H9 (cell line): Measurements from ENCODE around the gene AKAP12. TPM values are rescaled to one million over a fixed set of nuclear protein-coding genes. Genes with fewer than 3 reads are reported as not detected.
A peak's percentile ranks its signal among the peaks of the same experiment; 100 is the strongest.

ENCODE experiments used
- DNase-seq: peaks from one replicate; pipeline ENCODE4 v3.0.0-alpha.2; 2017
- H2AFZ ChIP-seq: one replicate; pipeline ENCODE4 v1.6.1; 2013; ENCODE audit warnings: mild to moderate bottlenecking, low read length, control low read depth, moderate library complexity
- H2AK5ac ChIP-seq: 2 replicates; pipeline ENCODE4 v1.6.1; 2013; ENCODE audit warnings: low read length, control low read depth, mixed read lengths; ENCODE audit not compliant: insufficient read length
- H2BK120ac ChIP-seq: one replicate; pipeline ENCODE4 v1.6.1; 2013; ENCODE audit warnings: low read depth, mild to moderate bottlenecking, low read length, control low read depth, inconsistent platforms; ENCODE audit not compliant: poor library complexity, severe bottlenecking
- H2BK12ac ChIP-seq: 2 replicates; pipeline ENCODE4 v1.6.1; 2013; ENCODE audit warnings: low read length, control low read depth, mixed read lengths, low read depth; ENCODE audit not compliant: insufficient read length
- H2BK15ac ChIP-seq: 2 replicates; pipeline ENCODE4 v1.6.1; 2013; ENCODE audit warnings: low read depth, low read length, control low read depth
- H2BK20ac ChIP-seq: one replicate; pipeline ENCODE4 v1.6.1; 2013; ENCODE audit warnings: low read depth, mild to moderate bottlenecking, low read length, control low read depth, inconsistent platforms; ENCODE audit not compliant: poor library complexity, severe bottlenecking
- H2BK5ac ChIP-seq: 2 replicates; pipeline ENCODE4 v1.6.1; 2013; ENCODE audit warnings: low read length, control low read depth, mixed read lengths; ENCODE audit not compliant: insufficient read length
- H3K14ac ChIP-seq: 2 replicates; pipeline ENCODE4 v1.6.1; 2013; ENCODE audit warnings: low read length, control low read depth; ENCODE audit not compliant: insufficient read depth
- H3K18ac ChIP-seq: 2 replicates; pipeline ENCODE4 v1.6.1; 2013; ENCODE audit warnings: low read depth, mild to moderate bottlenecking, mixed read lengths, low read length, control low read depth; ENCODE audit not compliant: insufficient read length
- H3K23ac ChIP-seq: 2 replicates; pipeline ENCODE4 v1.6.1; 2013; ENCODE audit warnings: low read length, control low read depth, mixed read lengths, low read depth; ENCODE audit not compliant: insufficient read length
- H3K23me2 ChIP-seq: 2 replicates; pipeline ENCODE4 v1.6.1; 2013; ENCODE audit warnings: low read depth, mild to moderate bottlenecking, mixed read lengths, low read length, control low read depth; ENCODE audit not compliant: insufficient read length, poor library complexity, severe bottlenecking
- H3K27ac ChIP-seq: 2 replicates; pipeline ENCODE4 v1.5.1; 2013; ENCODE audit warnings: low read length, control low read depth, mixed read lengths, low read depth; ENCODE audit not compliant: insufficient read length
- H3K27me3 ChIP-seq: 2 replicates; pipeline ENCODE4 v1.6.1; 2013; ENCODE audit warnings: low read length, control low read depth, inconsistent platforms; ENCODE audit not compliant: insufficient read depth
- H3K4ac ChIP-seq: 2 replicates; pipeline ENCODE4 v1.6.1; 2013; ENCODE audit warnings: low read depth, mild to moderate bottlenecking, control low read depth, inconsistent platforms, low read length, moderate library complexity
- H3K4me1 ChIP-seq: 2 replicates; pipeline ENCODE4 v1.6.1; 2013; ENCODE audit warnings: low read length, control low read depth, inconsistent platforms; ENCODE audit not compliant: insufficient read depth
- H3K4me2 ChIP-seq: 2 replicates; pipeline ENCODE4 v1.6.1; 2013; ENCODE audit warnings: low read length, control low read depth, mixed read lengths; ENCODE audit not compliant: insufficient read length, insufficient read depth
- H3K56ac ChIP-seq: 2 replicates; pipeline ENCODE4 v1.6.1; 2013; ENCODE audit warnings: low read depth, mild to moderate bottlenecking, mixed read lengths, low read length, control low read depth; ENCODE audit not compliant: insufficient read length
- H3K79me1 ChIP-seq: 2 replicates; pipeline ENCODE4 v1.6.1; 2013; ENCODE audit warnings: low read depth, mild to moderate bottlenecking, moderate library complexity, low read length, control low read depth, inconsistent platforms; ENCODE audit not compliant: insufficient read depth, poor library complexity, severe bottlenecking
- H3K79me2 ChIP-seq: 2 replicates; pipeline ENCODE4 v1.6.1; 2013; ENCODE audit warnings: low read length, control low read depth, inconsistent platforms; ENCODE audit not compliant: insufficient read depth
- H3K9ac ChIP-seq: 2 replicates; pipeline ENCODE4 v1.6.1; 2013; ENCODE audit warnings: low read length, control low read depth, mixed read lengths; ENCODE audit not compliant: insufficient read length; ENCODE audit errors: extremely low read depth
- H3K9me3 ChIP-seq: one replicate; pipeline ENCODE4 v1.6.1; 2013; ENCODE audit warnings: low read depth, low read length, inconsistent platforms; ENCODE audit not compliant: control insufficient read depth
- H3T11ph ChIP-seq: one replicate; pipeline ENCODE4 v1.6.1; 2013; ENCODE audit warnings: mild to moderate bottlenecking, low read length, control low read depth, inconsistent platforms
- H4K20me1 ChIP-seq: one replicate; pipeline ENCODE4 v1.6.1; 2013; ENCODE audit not compliant: control insufficient read depth, insufficient read length, insufficient read depth
- H4K5ac ChIP-seq: 2 replicates; pipeline ENCODE4 v1.6.1; 2013; ENCODE audit warnings: low read depth, mild to moderate bottlenecking, mixed read lengths, low read length, control low read depth; ENCODE audit not compliant: insufficient read length
- H4K8ac ChIP-seq: replicated peaks from 2 replicates; pipeline ENCODE4 v1.6.1; 2013; ENCODE audit warnings: low read length, control low read depth, mixed read lengths, low read depth; ENCODE audit not compliant: insufficient read length
- H4K91ac ChIP-seq: 2 replicates; pipeline ENCODE4 v1.6.1; 2013; ENCODE audit warnings: low read depth, mild to moderate bottlenecking, moderate library complexity, mixed read lengths, low read length, control low read depth; ENCODE audit not compliant: insufficient read length
- H3K27ac Mint-ChIP-seq, 3 experiments: 2 replicates in 2 of 3; 3 replicates in 1 of 3; pipeline ENCODE4 v1.8.0; 2020 to 2021; ENCODE audit warnings: mixed read lengths in 3 of 3, mild to moderate bottlenecking in 1 of 3, moderate library complexity in 1 of 3
- H3K27me3 Mint-ChIP-seq: 2 replicates; pipeline ENCODE4 v1.8.0; 2021; ENCODE audit warnings: low read depth, mild to moderate bottlenecking, moderate library complexity, mixed read lengths
- H3K36me3 Mint-ChIP-seq, 3 experiments: 2 replicates in 2 of 3; 3 replicates in 1 of 3; pipeline ENCODE4 v1.8.0; 2020 to 2021; ENCODE audit warnings: low read depth in 3 of 3, mixed read lengths in 3 of 3; ENCODE audit not compliant: insufficient read depth in 1 of 3
- H3K4me1 Mint-ChIP-seq, 2 experiments: 2 replicates each; pipeline ENCODE4 v1.8.0; 2020; ENCODE audit warnings: mixed read lengths in 2 of 2
- H3K4me3 Mint-ChIP-seq, 2 experiments: 2 replicates in 1 of 2; 3 replicates in 1 of 2; pipeline ENCODE4 v1.8.0; 2020 to 2021; ENCODE audit warnings: mild to moderate bottlenecking in 2 of 2, mixed read lengths in 2 of 2, moderate library complexity in 1 of 2
- H3K9me3 Mint-ChIP-seq, 2 experiments: 2 replicates in 1 of 2; 3 replicates in 1 of 2; pipeline ENCODE4 v1.8.0; 2020; ENCODE audit warnings: mild to moderate bottlenecking in 2 of 2, mixed read lengths in 2 of 2, moderate library complexity in 1 of 2
- WGBS: extraction: QIAGEN DNeasy Blood & Tissue Kit; methylation state at CpG from one replicate; pipeline ENCODE4 v1.1.7; 2013; ENCODE audit warnings: missing lambda C conversion rate, low lambda C conversion rate, mixed read lengths; ENCODE audit not compliant: insufficient read length; ENCODE audit errors: extremely low coverage; 5-methylcytosine and 5-hydroxymethylcytosine counted together
- total RNA-seq: library from RNA; stranded (reverse); gene quantifications from 2 replicates; pipeline ENCODE4 v1.2.1, GENCODE V29; 2021
- TF ChIP-seq, protein P1 (sequence below): fragments of 200-600 bp; sonication (generic); conservative IDR thresholded peaks from 3 replicates; pipeline ENCODE4 v1.8.0; 2021; ENCODE audit warnings: antibody characterized with exemption, mild to moderate bottlenecking

Gene AKAP12
- total RNA-seq, 1 experiment from 2014 or later = 52.3 TPM

DNA sequence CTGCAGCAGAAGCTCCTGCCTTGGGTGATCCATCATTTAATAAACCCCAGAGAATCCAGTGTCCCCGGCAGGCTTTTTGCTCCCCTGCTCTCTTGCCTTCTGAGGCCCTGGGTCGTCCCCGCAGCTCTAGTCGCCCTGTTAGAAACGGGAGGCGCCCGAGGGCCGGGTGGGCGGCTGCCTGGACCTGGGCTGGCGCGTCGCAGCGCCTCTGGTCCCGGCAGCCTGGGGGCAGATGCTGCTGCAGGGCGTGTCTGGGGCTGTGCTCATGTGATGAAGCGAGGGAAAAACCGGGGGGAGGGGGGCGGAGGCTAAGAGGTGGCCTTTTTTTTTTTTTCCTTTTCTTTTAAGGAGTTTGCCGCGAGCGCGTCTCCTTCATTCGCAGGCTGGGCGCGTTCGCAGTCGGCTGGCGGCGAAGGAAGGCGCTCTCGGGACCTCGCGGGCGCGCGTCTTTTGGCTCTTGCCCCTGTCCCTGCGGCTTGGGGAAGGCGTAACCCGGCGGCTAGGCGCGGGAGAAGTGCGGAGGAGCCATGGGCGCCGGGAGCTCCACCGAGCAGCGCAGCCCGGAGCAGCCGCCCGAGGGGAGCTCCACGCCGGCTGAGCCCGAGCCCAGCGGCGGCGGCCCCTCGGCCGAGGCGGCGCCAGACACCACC is 394 bp downstream of the AKAP12 start:
- no peak overlapping the region; the same call in 1 of the 2 replicates for H3K4ac ChIP-seq
- Mint-ChIP-seq H3K9me3 (no peaks in the 10 kb centered on the region; a peak in 1 of 5 replicates), H3K4me3 (peak overlapping the region; percentile 85 to 95), H3K4me1 (peaks cover 26 to 28% of the 10 kb centered on the region in 2 experiments), H3K27me3 (peaks cover 28% of the 10 kb centered on the region), H3K36me3 (peaks cover 0 to 1% (median 0%) of the 10 kb centered on the region in 3 experiments; a peak in 3 of 7 replicates), H3K27ac (peak overlapping the region; percentile 94 to 97 (median 95); a peak in 6 of 7 replicates)
- H3K79me2 ChIP-seq = peaks cover 6% of the 10 kb centered on the region; the same call in 1 of the 2 replicates
- H3K79me1 ChIP-seq = no peaks in the 10 kb centered on the region
- TF ChIP-seq, protein P1, sequence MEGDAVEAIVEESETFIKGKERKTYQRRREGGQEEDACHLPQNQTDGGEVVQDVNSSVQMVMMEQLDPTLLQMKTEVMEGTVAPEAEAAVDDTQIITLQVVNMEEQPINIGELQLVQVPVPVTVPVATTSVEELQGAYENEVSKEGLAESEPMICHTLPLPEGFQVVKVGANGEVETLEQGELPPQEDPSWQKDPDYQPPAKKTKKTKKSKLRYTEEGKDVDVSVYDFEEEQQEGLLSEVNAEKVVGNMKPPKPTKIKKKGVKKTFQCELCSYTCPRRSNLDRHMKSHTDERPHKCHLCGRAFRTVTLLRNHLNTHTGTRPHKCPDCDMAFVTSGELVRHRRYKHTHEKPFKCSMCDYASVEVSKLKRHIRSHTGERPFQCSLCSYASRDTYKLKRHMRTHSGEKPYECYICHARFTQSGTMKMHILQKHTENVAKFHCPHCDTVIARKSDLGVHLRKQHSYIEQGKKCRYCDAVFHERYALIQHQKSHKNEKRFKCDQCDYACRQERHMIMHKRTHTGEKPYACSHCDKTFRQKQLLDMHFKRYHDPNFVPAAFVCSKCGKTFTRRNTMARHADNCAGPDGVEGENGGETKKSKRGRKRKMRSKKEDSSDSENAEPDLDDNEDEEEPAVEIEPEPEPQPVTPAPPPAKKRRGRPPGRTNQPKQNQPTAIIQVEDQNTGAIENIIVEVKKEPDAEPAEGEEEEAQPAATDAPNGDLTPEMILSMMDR = 0 out of 3 replicates have a peak, but pooled peaks have one; percentile 10
- H3T11ph ChIP-seq = no peak overlapping the region
- H3K23ac ChIP-seq = no peak overlapping the region
- no peak overlapping the region for H2BK12ac ChIP-seq
- DNase-seq = peak; percentile 94
- H3K9ac ChIP-seq = peak overlapping the region; percentile 83
- H3K27me3 ChIP-seq = no peaks in the 10 kb centered on the region
- H4K8ac ChIP-seq = no peak overlapping the region
- WGBS = no CpG with 5 or more reads among the region's 60 CpGs
- no peak overlapping the region; the same call in 1 of the 2 replicates for H2BK15ac ChIP-seq
- peak overlapping the region; percentile 94 for H2BK20ac ChIP-seq
- no peak overlapping the region for H4K5ac ChIP-seq
- H2BK120ac ChIP-seq = no peak overlapping the region
- H3K56ac ChIP-seq = no peak overlapping the region
- H2AFZ ChIP-seq = peak overlapping the region; percentile 41
- H4K91ac ChIP-seq = no peak overlapping the region
- peak overlapping the region; percentile 96 for H3K18ac ChIP-seq
- H3K14ac ChIP-seq = peak overlapping the region; percentile 97
- peaks cover 18% of the 10 kb centered on the region for H3K23me2 ChIP-seq
- H3K4me1 ChIP-seq = no peaks in the 10 kb centered on the region; the same call in 1 of the 2 replicates
- H3K4me2 ChIP-seq = peak overlapping the region; percentile 76
- H2BK5ac ChIP-seq = no peak overlapping the region
- no peaks in the 10 kb centered on the region for H4K20me1 ChIP-seq
- H3K27ac ChIP-seq = peak overlapping the region; percentile 21
- H2AK5ac ChIP-seq = no peak overlapping the region
- no peaks in the 10 kb centered on the region for H3K9me3 ChIP-seq
